ENCODE results near the gene MAGEF1. TPM values are rescaled to one million over a fixed set of nuclear protein-coding genes. Genes with fewer than 3 reads are reported as not detected.

MAGEF1 gene
- total and polyA plus RNA-seq, 2 donors (not counting 3 experiments of a cell fraction or from before 2014, with no cell fraction given): 7.0 to 14.2 TPM

GRCh38 chr3:184760337-184761074, 48.6 kb upstream of the MAGEF1 start:
- H3K27ac ChIP-seq (ENCODE audit: insufficient read depth, low read depth, low read length): no peak overlapping the region

More at GRCh38 chr3:184760337-184761074, 48.6 kb upstream of the MAGEF1 start:
- ChIA-PET CTCF (interaction anchor here (1.0 to 2.0 kb wide), 2 partner anchors 199 to 210 kb away, joined by 3 to 7 read pairs; partner anchors contain the start of gene EPHB3), POLR2A (no interaction called here)
- DNase-seq (ENCODE audit: low read depth, low spot score) (no peak), FAIRE-seq (no peak)
- H3K36me3 ChIP-seq (ENCODE audit: control insufficient read depth in 2 of 2, extremely low read depth in 1 of 2, insufficient read depth in 2 of 2, low read length in 2 of 2): no peaks in the 10 kb centered on the region
- no peak overlapping the region for H3K4me3 ChIP-seq (replicated peaks in 1 of 3; ENCODE audit: insufficient read depth in 1 of 3, low read depth in 1 of 3, low read length in 3 of 3)
- no peak overlapping the region for H3K9ac ChIP-seq (replicated peaks; ENCODE audit: extremely low read depth, insufficient read depth, low read length)
- dilution Hi-C loops (cut with MboI; ENCODE audit: extremely low pct_ligation_motif_present, low sequenced_read_pairs) (no loop called here), intact Hi-C loops (cut with micrococcal nuclease) (no loop called here)
- no peaks in the 10 kb centered on the region for H4K20me1 ChIP-seq (replicated peaks; ENCODE audit: control insufficient read depth, extremely low read depth, insufficient read depth, low read length)
- H2AFZ ChIP-seq (ENCODE audit: low read depth, low read length): no peak overlapping the region
- H3K27me3 ChIP-seq (ENCODE audit: control insufficient read depth in 2 of 2, insufficient read depth in 2 of 2, low read length in 2 of 2): peaks cover 0 to 7% of the 10 kb centered on the region in 2 experiments
- H3K9me1 ChIP-seq (replicated peaks; ENCODE audit: control insufficient read depth, extremely low read depth, insufficient read depth, low read length): no peaks in the 10 kb centered on the region
- H3K4me2 ChIP-seq (ENCODE audit: insufficient read depth, low read length): no peak overlapping the region
- H3K9me3 ChIP-seq (replicated peaks; ENCODE audit: control insufficient read depth, insufficient read depth, low read length): no peaks in the 10 kb centered on the region
- H3K4me1 ChIP-seq (ENCODE audit: control insufficient read depth, extremely low read depth, insufficient read depth, low read length): no peaks in the 10 kb centered on the region
- H3K79me2 ChIP-seq (ENCODE audit: control insufficient read depth, insufficient read depth, low read length): no peaks in the 10 kb centered on the region
- no TSS peak for BruUV-seq (replicated peaks)
- no peak for TF ChIP-seq FOS (IDR thresholded peaks at IDR 0.05; ENCODE audit: borderline replicate concordance, insufficient read depth, low read length)
- no peak for TF ChIP-seq CTCF (IDR thresholded peaks at IDR 0.05; ENCODE audit: extremely low read depth in 1 of 2, insufficient read depth in 1 of 2, low read depth in 1 of 2, low read length in 2 of 2)
- no peak for TF ChIP-seq POLR2AphosphoS5 (IDR thresholded peaks at IDR 0.05; ENCODE audit: insufficient read depth, low read depth, low read length)
- TF ChIP-seq EZH2 (IDR thresholded peaks at IDR 0.05; ENCODE audit: borderline replicate concordance, low read depth, low read length, severe bottlenecking): no peak
- no peak for TF ChIP-seq MAX (IDR thresholded peaks at IDR 0.05; ENCODE audit: insufficient read depth, insufficient read length)
- TF ChIP-seq JUN (IDR thresholded peaks at IDR 0.05; ENCODE audit: borderline replicate concordance, insufficient read depth, insufficient read length, low read depth): no peak
- TF ChIP-seq MYC (IDR thresholded peaks at IDR 0.05; ENCODE audit: low read depth, low read length): no peak
- TF ChIP-seq GATA2 (IDR thresholded peaks at IDR 0.05; ENCODE audit: insufficient read depth, insufficient read length, low read depth, low read length): no peak
- TF ChIP-seq POLR2A (IDR thresholded peaks at IDR 0.05; ENCODE audit: low read depth, low read length): no peak

Measured in endothelial cell of umbilical vein (primary cell).